GM12878 (cell line): ENCODE results near the gene PRDM16. TPM values are rescaled to one million over a fixed set of nuclear protein-coding genes. Genes with fewer than 3 reads are reported as not detected.

ENCODE experiments used
- ATAC-seq: fragments of 200-7000 bp; cut with Tn5 transposase; 3 replicates; pipeline ENCODE4 v1.9.1; 2020; ENCODE audit warnings: mild to moderate bottlenecking, moderate library complexity
- BruUV-seq: library from RNA; stranded (reverse); fragments of 400-500 nt; replicated peaks from 2 replicates; lab custom pipeline; 2021; lab: Mats Ljungman, UMichigan
- CTCF ChIA-PET: fragments of 300-600 bp; sonication (Branson Sonifier 250); formaldehyde crosslinking; extraction: SDS; loops from one replicate; lab custom pipeline; 2021; ENCODE audit warnings: inconsistent platforms; lab: Yijun Ruan, JAX
- POLR2A ChIA-PET: fragments of 350-600 bp; formaldehyde crosslinking; extraction: SDS; loops from one replicate; lab custom pipeline; 2021; ENCODE audit warnings: inconsistent platforms; lab: Charles Lee
- RAD21 ChIA-PET: fragments of 300-600 bp; sonication (Branson Sonifier 250); formaldehyde crosslinking; loops from one replicate; lab custom pipeline; 2023; ENCODE audit warnings: antibody characterized with exemption; ENCODE audit not compliant: unreplicated experiment; lab: Charles Lee
- SMC1A ChIA-PET: fragments of 300-600 bp; sonication (Branson Sonifier 250); formaldehyde crosslinking; loops from one replicate; lab custom pipeline; 2023; ENCODE audit not compliant: unreplicated experiment, uncharacterized antibody; lab: Charles Lee
- DNase-seq: peaks from one replicate; pipeline ENCODE4 v3.0.0-alpha.2; 2011; ENCODE audit warnings: low read depth, low spot score
- FAIRE-seq: peaks from 3 replicates; lab custom pipeline; 2011; peaks lifted over from hg19 to GRCh38; lab: Jason Lieb, UNC
- H2AFZ ChIP-seq: 2 replicates; pipeline ENCODE4 v1.6.0; 2011; ENCODE audit warnings: low read depth, low read length, control low read depth; ENCODE audit not compliant: control insufficient read depth
- H3K27ac ChIP-seq: 2 replicates; pipeline ENCODE4 v1.5.1; 2011; ENCODE audit warnings: control low read depth; ENCODE audit not compliant: control insufficient read depth, insufficient read depth
- H3K27me3 ChIP-seq, 2 experiments: replicated peaks in 1 of 2; 2 replicates each; pipeline versions ENCODE4 v1.6.0 to v1.6.1; 2011; ENCODE audit warnings: low read length in 1 of 2; ENCODE audit not compliant: control insufficient read depth in 2 of 2, insufficient read depth in 2 of 2
- H3K36me3 ChIP-seq, 2 experiments: 2 replicates each; pipeline ENCODE4 v1.5.1; 2011; ENCODE audit warnings: low read length in 1 of 2; ENCODE audit not compliant: control insufficient read depth in 2 of 2, insufficient read depth in 2 of 2
- H3K4me1 ChIP-seq: 2 replicates; pipeline ENCODE4 v1.6.1; 2011; ENCODE audit warnings: mild to moderate bottlenecking, low read length, moderate library complexity, mixed read lengths; ENCODE audit not compliant: control insufficient read depth, insufficient read depth
- H3K4me2 ChIP-seq: 2 replicates; pipeline ENCODE4 v1.6.0; 2011; ENCODE audit warnings: control low read depth; ENCODE audit not compliant: control insufficient read depth, insufficient read depth
- H3K4me3 ChIP-seq: fragments of 200-600 bp; sonication (generic); 2 replicates; pipeline ENCODE4 v1.5.1; 2016
- H3K79me2 ChIP-seq: 2 replicates; pipeline ENCODE4 v1.6.0; 2011; ENCODE audit warnings: low read length; ENCODE audit not compliant: control insufficient read depth, insufficient read depth
- H3K9ac ChIP-seq: 2 replicates; pipeline ENCODE4 v1.8.0; 2011; ENCODE audit warnings: low read length, control low read depth, mixed read lengths; ENCODE audit not compliant: control insufficient read depth, insufficient read depth
- H3K9me3 ChIP-seq: replicated peaks from 3 replicates; pipeline ENCODE4 v1.5.1; 2011; ENCODE audit warnings: mild to moderate bottlenecking, low read length; ENCODE audit not compliant: control insufficient read depth, insufficient read depth
- H4K20me1 ChIP-seq: 2 replicates; pipeline ENCODE4 v1.6.0; 2011; ENCODE audit not compliant: control insufficient read depth, insufficient read depth
- ASH2L ChIP-seq: fragments of 300-600, 200-600 bp; sonication (generic); IDR thresholded peaks from 2 replicates; pipeline ENCODE4 v1.6.1; 2017; ENCODE audit warnings: low read depth, mild to moderate bottlenecking, borderline replicate concordance
- BCL3 ChIP-seq: IDR thresholded peaks from 2 replicates; pipeline ENCODE4 v1.6.1; 2011; ENCODE audit warnings: borderline replicate concordance, low read depth, mild to moderate bottlenecking, moderate library complexity, low read length; ENCODE audit not compliant: insufficient read depth, poor library complexity, severe bottlenecking
- NR2C2 ChIP-seq: IDR thresholded peaks from 2 replicates; pipeline ENCODE4 v1.6.1; 2011; ENCODE audit warnings: borderline replicate concordance, low read depth; ENCODE audit not compliant: control insufficient read depth, insufficient read length
- WGBS: methylation state at CpG from one replicate; pipeline ENCODE4 v1.1.6; 2016; ENCODE audit warnings: low lambda C conversion rate; ENCODE audit not compliant: insufficient replicate concordance, insufficient coverage; ENCODE audit errors: missing lambda C conversion rate; 5-methylcytosine and 5-hydroxymethylcytosine counted together
- in situ Hi-C: fragments of 300-500 bp; cut with MboI; formaldehyde crosslinking; loops from 9 replicates; pipeline ENCODE4 v1.14.3; 2018; ENCODE audit warnings: mixed read lengths
- intact Hi-C: fragments of 100-400 bp; cut with micrococcal nuclease; formaldehyde crosslinking; loops from one replicate; pipeline ENCODE4 v1.14.2; 2022; ENCODE audit not compliant: unreplicated experiment
- polyA plus RNA-seq, 11 experiments: library from polyadenylated mRNA; depleted of rRNA in 4 of 11; unstranded in 6 of 11; stranded (reverse) in 5 of 11; fragments of >200 nt; fragmentation: Nextera tagmentation in 4 of 11; fragmentation: Illumina TruSeq in 1 of 11; extraction: Ambion mirVana in 4 of 11; extraction: Trizol in 1 of 11; gene quantifications; 1 replicate in 1 of 11; 2 replicates in 10 of 11; pipeline versions ENCODE4 v1.2.1 to v1.2.3, GENCODE V29; 2011 to 2016; ENCODE audit warnings: inconsistent platforms in 2 of 11, missing spikeins in 2 of 11, low read depth in 1 of 11
- total RNA-seq, 4 experiments: library from RNA; depleted of rRNA in 3 of 4; stranded (reverse); fragments of >200 nt in 3 of 4; fragmentation: Illumina TruSeq in 1 of 4; extraction: Trizol in 1 of 4; gene quantifications; 2 replicates each; pipeline versions ENCODE4 v1.2.1 to v1.2.3, GENCODE V29; 2013 to 2021
- TF ChIP-seq, protein P1 (sequence below): fragments of 450-650 bp; IDR thresholded peaks from 2 replicates; pipeline ENCODE4 v1.6.1; 2017; ENCODE audit warnings: borderline replicate concordance

PRDM16 gene
- total and polyA plus RNA-seq, 10 of the 15 experiments (the other 5 are each of a cell fraction or from before 2014, with no cell fraction given): 0.03 TPM; not detected in 9

GRCh38 chr1:3334366-3334765 lies 265.4 kb downstream of the PRDM16 start:
- Histone ChIP-seq H3K4me1 (no peaks in the 10 kb centered on the region), H3K4me3 (no peak overlapping the region), H3K27me3 (no peaks in the 10 kb centered on the region), H3K9ac (no peak overlapping the region), H3K27ac (no peak overlapping the region), H3K36me3 (no peaks in the 10 kb centered on the region), H2AFZ (no peak overlapping the region), H4K20me1 (no peaks in the 10 kb centered on the region), H3K9me3 (no peaks in the 10 kb centered on the region; the same call in 2 of the 3 replicates), H3K79me2 (no peaks in the 10 kb centered on the region), H3K4me2 (no peak overlapping the region)
- intact Hi-C loops (no loop called here), in situ Hi-C loops (no loop called here)
- no peak for TF ChIP-seq ASH2L
- peak; percentile 21 for TF ChIP-seq BCL3
- 11% methylated on average over 7 of the region's 7 CpGs for WGBS
- ATAC-seq: no peak
- ChIA-PET SMC1A (no interaction called here), CTCF (no interaction called here), POLR2A (no interaction called here), RAD21 (no interaction called here)
- FAIRE-seq: no peak
- BruUV-seq: no TSS peak
- DNase-seq: no peak

- ChIA-PET CTCF (no interaction called here), SMC1A (no interaction called here), POLR2A (no interaction called here), RAD21 (no interaction called here)
- Histone ChIP-seq H3K27me3 (no peaks in the 10 kb centered on the region), H3K4me1 (no peaks in the 10 kb centered on the region), H3K4me3 (no peak overlapping the region), H2AFZ (no peak overlapping the region), H3K79me2 (no peaks in the 10 kb centered on the region), H3K36me3 (no peaks in the 10 kb centered on the region), H3K4me2 (no peak overlapping the region), H3K27ac (no peak overlapping the region), H4K20me1 (no peaks in the 10 kb centered on the region), H3K9ac (no peak overlapping the region), H3K9me3 (no peaks in the 10 kb centered on the region; the same call in 2 of the 3 replicates)
- no TSS peak for BruUV-seq
- in situ Hi-C loops (no loop called here), intact Hi-C loops (no loop called here)
- no peak for ATAC-seq
- 44% methylated on average over 15 of the region's 15 CpGs for WGBS
- no peak for DNase-seq
- FAIRE-seq: no peak
- TF ChIP-seq NR2C2: peak; percentile 28
- TF ChIP-seq, protein P1, sequence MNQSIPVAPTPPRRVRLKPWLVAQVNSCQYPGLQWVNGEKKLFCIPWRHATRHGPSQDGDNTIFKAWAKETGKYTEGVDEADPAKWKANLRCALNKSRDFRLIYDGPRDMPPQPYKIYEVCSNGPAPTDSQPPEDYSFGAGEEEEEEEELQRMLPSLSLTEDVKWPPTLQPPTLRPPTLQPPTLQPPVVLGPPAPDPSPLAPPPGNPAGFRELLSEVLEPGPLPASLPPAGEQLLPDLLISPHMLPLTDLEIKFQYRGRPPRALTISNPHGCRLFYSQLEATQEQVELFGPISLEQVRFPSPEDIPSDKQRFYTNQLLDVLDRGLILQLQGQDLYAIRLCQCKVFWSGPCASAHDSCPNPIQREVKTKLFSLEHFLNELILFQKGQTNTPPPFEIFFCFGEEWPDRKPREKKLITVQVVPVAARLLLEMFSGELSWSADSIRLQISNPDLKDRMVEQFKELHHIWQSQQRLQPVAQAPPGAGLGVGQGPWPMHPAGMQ: no peak
Measured at GRCh38 chr1:3335754-3336640, 267.0 kb downstream of the PRDM16 start.
